HK-2 (cell line): ENCODE results near the gene CMIP.
A peak's percentile ranks its signal among the peaks of the same experiment; 100 is the strongest.

Experiments used
- DNase-seq: peaks from one replicate; pipeline ENCODE4 v3.0.0-alpha.2; 2018; ENCODE audit not compliant: unreplicated experiment

The CMIP gene

DNA sequence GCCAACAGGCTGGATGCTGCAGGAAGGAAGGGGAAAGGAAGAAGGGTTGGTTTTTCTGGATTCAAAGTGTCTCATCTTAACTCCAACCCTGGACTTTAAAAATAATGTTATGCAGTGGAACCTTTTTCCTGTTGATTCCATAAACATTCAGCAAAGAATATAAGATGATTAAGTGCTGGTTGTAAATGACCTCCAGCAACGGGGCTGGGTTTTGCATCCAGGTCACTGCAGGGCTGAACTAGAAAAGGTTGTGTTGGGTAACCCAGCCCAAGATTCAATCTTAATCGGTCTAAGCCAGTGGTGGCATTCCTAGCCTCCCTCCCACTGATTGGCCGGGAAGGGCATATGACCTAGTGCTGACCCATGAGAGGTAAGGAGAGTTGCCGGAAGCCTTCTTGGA, 300.3 kb downstream of the CMIP start:
- no peak for DNase-seq

DNA sequence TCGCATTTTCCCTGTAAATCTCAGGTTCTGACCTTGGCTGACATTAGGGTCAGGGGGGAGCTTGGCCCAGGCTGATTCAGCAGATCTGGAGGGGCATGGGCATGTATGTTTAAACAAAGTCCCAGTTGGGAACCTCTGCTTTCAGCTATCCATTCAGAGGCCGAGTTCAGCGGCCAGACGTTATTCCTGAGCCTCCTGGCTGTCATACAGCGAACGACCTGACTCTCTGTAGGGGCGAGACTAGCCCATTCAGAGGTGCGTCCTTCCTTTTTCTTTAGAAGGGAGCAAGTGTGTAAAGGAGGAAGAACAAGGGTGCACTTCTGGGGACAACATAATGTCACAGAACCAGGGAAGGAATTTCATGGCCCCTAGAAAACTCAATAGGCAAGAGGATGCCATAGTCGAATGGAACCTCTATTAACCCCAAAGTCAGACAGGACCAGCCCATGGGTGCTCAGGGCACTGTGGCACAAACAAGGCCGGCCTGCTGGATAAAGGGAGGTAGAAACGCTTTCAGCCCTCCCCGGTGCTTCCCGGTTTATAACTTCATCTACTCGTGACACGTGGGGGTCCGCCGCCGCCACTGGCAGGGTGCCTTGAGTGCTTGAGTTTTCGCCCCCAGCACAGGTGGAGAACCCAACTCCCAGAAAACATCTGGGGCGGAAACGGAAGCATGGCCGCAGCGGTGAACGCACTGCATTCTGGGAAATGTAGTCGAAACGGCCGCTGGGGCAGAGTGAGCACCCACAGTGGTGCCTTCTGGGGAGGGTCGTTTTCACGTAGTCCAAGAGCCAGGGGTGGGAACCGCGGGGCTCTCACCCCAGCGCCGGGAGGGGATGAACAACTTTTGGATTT, 301.3 kb downstream of the CMIP start:
- peak; percentile 59 for DNase-seq

DNA sequence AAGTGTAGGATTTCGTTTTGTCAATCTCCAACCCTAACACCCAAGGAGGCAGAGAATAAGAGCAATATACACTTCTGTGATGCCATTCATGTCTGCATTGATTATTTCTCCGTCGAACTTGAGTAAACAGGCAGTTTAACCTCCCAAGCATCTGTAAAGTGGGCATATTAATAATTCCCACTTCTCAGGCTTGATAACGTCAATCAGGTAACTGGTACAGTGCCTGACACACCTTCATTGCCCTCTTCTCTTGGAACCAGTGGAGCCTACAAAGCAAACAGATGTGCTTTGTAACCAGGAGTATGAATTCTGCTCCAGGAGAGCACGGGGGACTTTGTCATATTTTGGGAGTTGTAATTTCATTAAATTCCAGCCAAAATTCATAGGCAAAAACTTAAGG, 302.0 kb downstream of the CMIP start:
- no peak for DNase-seq

DNA sequence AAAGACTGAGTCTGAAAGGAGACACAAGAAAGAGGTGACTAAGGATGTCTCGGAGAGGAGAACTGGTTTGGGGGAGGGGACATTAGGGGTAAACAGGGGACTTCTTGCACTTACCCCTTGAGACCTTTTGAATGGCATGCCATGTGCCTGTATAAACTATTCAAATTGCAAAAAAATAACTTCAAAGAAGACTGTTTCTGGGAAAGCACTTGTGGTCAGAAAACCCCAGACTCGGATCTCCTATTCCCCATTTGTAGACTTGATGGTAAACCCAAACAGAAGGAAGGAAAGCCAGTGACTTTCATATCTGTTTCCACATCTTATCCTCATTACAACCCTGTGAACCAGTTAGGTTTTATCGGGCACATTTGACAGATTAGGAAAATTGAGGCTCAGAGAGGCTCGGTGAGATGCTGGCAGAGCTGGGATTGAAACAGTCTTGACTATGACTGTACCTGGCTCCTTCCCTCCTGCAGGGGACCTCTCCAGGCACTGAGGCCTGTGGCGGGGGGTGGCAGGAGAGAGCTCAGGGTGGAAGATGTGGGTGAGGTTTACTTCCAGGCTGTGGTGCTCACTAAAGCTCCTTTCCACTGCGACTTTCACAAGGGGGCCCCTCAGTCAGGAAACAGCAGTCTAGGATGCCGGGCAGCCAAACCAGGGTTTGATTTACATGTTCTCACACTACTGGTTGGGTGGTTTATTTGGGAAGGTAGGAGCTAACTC, 304.0 kb downstream of the CMIP start:
- DNase-seq: no peak

DNA sequence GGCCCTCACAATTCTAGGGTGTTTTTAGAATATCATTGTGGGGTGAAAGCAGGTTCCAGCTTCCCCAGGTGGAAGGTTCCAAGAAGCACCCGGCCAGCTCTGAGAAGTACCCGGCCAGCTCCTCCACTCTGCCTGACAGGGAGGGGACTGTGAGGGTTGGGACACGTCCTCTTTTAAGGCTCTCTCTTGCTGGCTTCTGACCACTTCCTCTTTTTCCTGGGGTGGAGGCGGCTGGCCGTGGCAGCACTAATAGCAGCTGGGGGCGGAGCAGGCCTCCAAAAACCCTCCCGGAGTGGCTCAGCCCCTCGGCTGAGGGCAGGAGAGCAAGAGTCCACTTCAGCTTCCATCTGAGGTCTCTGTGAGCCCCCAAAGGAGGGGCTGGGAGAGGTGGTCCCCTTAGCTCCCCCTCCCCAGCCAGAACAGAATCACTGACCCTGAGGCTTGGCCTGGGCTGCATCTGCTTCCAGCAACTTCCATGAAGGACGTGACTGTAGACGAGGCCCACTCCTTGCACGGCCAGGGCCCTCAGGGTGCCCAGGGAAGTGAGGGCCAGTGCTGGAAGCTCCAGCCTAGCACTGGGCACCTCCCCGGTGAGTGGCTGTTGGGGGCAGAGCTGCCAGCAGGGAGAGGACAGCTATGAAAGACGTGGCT, 307.7 kb downstream of the CMIP start:
- DNase-seq: no peak

DNA sequence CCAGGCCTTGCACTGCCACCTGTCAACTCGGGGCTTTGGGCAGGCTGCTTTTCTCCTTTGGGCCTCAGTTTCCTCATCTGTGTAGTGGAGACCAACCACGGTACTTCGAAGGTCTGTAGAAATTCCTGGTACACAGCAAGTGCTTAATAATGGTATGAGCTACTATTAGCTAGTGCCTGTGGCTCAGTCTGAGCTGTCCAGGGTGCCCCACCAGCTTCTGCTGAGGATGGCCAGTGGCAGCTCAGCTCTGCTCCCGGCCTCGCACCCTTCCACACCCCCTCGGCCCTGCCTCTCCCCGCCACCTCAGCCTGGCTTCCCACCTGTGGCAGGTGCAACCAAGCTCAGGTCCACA, 308.2 kb downstream of the CMIP start:
- no peak for DNase-seq

DNA sequence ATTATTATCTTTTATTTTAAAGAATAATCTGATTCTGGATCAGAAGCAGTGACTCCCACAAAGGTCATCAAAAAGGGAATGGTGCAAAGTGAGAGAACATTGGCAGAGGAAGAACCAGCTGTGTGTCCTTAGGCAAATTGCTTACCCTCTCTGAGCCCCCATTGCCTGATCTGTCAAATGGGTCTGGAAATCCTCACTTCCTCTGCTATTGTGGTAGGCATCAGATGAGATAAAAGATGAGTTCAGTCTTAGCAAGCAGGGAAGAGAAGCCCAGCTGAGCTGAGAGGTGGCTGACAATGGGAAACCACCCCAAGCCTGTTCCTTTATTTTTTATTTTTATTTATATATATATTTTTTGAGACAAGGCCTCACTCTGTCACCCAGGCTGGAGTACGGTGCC, 310.2 kb downstream of the CMIP start:
- DNase-seq: no peak

DNA sequence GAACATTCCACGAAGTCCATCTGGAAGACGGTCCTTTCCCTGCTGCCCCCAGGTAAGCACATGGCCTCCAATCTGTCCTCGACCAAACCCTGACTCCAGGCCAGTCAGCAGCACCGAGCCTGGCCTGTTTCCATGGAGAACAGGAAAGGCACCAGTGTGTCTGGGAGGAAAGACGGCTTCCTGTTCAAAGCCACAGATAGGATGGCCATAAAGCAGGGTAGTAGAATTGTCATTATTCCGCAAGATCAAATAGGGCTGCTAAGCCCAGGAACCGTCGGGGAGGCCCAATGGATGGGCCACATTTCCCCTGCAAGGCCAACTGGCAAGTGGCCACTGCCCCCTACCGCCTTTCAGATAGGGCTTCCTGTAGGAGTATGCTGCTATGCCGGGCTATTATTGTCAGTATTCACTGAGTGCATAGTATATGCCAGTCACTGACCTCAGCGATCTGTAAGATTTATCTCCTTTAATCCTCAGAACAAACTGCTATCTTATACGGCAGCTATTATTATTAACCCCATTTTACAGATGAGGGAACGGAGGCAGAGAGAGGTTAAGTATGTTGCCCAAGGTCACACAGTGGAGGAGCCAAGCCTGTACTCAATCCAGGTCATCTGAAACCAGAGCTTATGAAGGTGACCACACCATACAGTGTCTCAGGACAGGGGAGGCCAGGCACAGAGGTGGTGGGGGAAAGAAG, 311.5 kb downstream of the CMIP start:
- no peak for DNase-seq

DNA sequence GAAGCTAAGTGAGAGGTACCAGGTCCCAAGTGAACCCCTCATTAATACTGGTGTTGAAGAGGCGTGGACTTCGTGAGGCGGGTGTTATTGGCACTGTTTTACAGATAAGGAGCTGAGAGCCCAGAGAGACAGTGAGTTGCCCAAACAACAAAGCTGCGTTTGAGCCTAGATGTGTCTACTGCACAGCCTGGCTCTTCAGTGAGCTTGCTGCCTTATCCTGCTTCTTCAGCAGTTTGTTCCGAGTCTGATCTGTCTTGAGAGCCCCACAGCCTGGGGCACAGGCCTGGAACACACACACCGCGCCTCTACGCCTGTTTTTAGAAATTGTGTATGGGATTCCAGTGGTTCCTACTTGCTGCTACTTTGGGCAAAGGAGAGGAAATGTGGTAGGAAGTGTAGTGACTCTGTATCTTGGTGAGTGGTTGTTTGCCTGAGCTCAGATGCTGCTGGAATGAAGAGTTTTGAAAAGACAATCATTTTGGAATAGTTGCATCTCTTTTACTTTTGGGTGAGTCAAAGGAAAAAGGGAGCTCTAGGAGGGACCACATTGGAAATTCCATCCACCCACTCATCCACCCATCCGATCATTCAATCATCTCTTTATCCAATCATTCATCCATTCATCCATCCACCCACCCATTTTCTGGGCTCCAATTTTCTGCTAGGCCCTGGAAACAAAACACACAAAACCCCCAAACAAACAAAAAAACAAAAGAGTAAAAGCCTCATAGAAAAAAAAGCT, 312.2 kb downstream of the CMIP start:
- DNase-seq: no peak

DNA sequence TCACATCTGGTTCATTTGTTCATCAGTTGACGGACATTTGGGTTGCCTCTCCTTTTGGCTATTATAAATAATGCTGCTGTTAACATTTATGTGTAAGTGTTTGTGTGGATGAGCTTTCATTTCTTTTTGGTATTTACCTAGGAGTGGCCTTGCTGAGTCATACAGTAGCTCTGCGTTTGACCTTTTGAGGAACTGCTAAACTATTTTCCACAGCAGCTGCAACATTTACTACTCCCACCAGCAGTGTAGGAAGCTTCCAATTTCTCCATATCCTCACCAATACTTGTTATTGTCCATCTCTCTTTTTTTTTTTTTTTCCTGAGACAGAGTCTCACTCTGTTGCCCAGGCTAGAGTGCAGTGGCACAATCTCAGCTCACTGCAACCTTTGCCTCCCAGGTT, 313.8 kb downstream of the CMIP start:
- DNase-seq: no peak
